Vagina (tissue), 2 donors: ENCODE data around the gene OR5B2.

Source experiments
- POLR2AphosphoS5 ChIP-seq, 2 donors: sonication (generic); formaldehyde crosslinking; IDR thresholded peaks; one replicate each; pipeline ENCODE4 v1.9.0; 2017; ENCODE audit warnings: antibody characterized with exemption in 2 of 2, mild to moderate bottlenecking in 2 of 2, low read depth in 1 of 2; ENCODE audit not compliant: insufficient read depth in 1 of 2
- TF ChIP-seq, protein P1 (sequence below), 3 experiments: fragments of 450-650 bp in 2 of 3; fragments of 200-600 bp in 1 of 3; sonication (generic) in 1 of 3; IDR thresholded peaks; one replicate each; pipeline ENCODE4 v1.5.1; 2017 to 2019; ENCODE audit warnings: antibody characterized with exemption in 3 of 3, mild to moderate bottlenecking in 2 of 3, moderate library complexity in 2 of 3

DNA sequence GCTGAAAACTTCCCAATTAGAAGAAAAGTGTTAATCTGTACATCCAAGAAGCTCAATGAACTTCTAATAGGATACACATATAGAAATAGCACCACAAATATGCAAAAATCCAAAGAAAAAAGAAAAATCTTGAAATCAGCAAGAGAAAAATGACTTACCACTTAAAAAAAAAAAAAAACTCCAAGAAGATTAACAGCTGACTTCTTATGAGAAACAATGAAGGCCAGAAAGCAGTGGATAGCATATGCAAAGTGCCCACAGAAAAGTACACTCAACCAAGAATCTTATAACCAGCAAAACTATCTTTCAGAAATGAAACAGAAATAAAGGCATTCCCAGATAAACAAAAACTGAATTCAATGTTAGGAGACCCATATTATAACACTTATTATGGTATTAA, 44.0 kb upstream of the OR5B2 start:
- TF ChIP-seq, protein P1, sequence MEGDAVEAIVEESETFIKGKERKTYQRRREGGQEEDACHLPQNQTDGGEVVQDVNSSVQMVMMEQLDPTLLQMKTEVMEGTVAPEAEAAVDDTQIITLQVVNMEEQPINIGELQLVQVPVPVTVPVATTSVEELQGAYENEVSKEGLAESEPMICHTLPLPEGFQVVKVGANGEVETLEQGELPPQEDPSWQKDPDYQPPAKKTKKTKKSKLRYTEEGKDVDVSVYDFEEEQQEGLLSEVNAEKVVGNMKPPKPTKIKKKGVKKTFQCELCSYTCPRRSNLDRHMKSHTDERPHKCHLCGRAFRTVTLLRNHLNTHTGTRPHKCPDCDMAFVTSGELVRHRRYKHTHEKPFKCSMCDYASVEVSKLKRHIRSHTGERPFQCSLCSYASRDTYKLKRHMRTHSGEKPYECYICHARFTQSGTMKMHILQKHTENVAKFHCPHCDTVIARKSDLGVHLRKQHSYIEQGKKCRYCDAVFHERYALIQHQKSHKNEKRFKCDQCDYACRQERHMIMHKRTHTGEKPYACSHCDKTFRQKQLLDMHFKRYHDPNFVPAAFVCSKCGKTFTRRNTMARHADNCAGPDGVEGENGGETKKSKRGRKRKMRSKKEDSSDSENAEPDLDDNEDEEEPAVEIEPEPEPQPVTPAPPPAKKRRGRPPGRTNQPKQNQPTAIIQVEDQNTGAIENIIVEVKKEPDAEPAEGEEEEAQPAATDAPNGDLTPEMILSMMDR (IDR thresholded peaks at IDR 0.05): no peak
- no peak for TF ChIP-seq POLR2AphosphoS5 (IDR thresholded peaks at IDR 0.05; ENCODE audit: insufficient read depth in 1 of 2, low read depth in 1 of 2)
